HepG2 (cell line): ENCODE results near the gene DAG1. TPM values are rescaled to one million over a fixed set of nuclear protein-coding genes. Genes with fewer than 3 reads are reported as not detected.

ENCODE experiments used
- ATAC-seq: fragments of 200-7000 bp; cut with Tn5 transposase; 3 replicates; pipeline ENCODE4 v1.9.1; 2020; ENCODE audit warnings: mild to moderate bottlenecking, moderate library complexity
- BruUV-seq: library from RNA; stranded (reverse); fragments of 400-500 nt; replicated peaks from 2 replicates; lab custom pipeline; 2021; lab: Mats Ljungman, UMichigan
- CTCF ChIA-PET: fragments of 300-600 bp; formaldehyde crosslinking; extraction: SDS; loops from one replicate; lab custom pipeline; 2021; ENCODE audit warnings: low total read pairs, inconsistent platforms, low intra/inter-chr PET ratio; lab: Yijun Ruan, JAX
- POLR2A ChIA-PET: fragments of 350-600 bp; sonication (Branson Sonifier 250); formaldehyde crosslinking; loops from one replicate; lab custom pipeline; 2020; ENCODE audit warnings: antibody characterized with exemption, inconsistent platforms; lab: Yijun Ruan, JAX
- DNase-seq: peaks from one replicate; pipeline ENCODE4 v3.0.0-alpha.2; 2015; ENCODE audit warnings: low spot score
- FAIRE-seq: peaks from 3 replicates; lab custom pipeline; 2011; peaks lifted over from hg19 to GRCh38; lab: Jason Lieb, UNC
- H2AFZ ChIP-seq: one replicate; pipeline ENCODE4 v1.6.1; 2011; ENCODE audit warnings: low read length, inconsistent platforms
- H3K27ac ChIP-seq: fragments of 300-600 bp; 3 replicates; pipeline ENCODE4 v1.8.0; 2011; ENCODE audit warnings: mixed run types, mild to moderate bottlenecking, mixed read lengths, low read length, inconsistent platforms; ENCODE audit not compliant: insufficient read depth; ENCODE audit errors: extremely low read length
- H3K27me3 ChIP-seq, 2 experiments: fragments of 200-600 bp in 1 of 2; 2 replicates in 1 of 2; 3 replicates in 1 of 2; pipeline versions ENCODE4 v1.6.0 to v1.8.0; 2011; ENCODE audit warnings: low read length in 2 of 2, mild to moderate bottlenecking in 2 of 2, moderate library complexity in 2 of 2, inconsistent platforms in 1 of 2; ENCODE audit not compliant: insufficient read depth in 2 of 2, control insufficient read depth in 1 of 2
- H3K36me3 ChIP-seq, 2 experiments: fragments of 200-600 bp in 1 of 2; replicated peaks in 1 of 2; 2 replicates in 1 of 2; 3 replicates in 1 of 2; pipeline versions ENCODE4 v1.5.1 to v1.8.0; 2011; ENCODE audit warnings: low read length in 2 of 2, inconsistent platforms in 1 of 2; ENCODE audit not compliant: insufficient read depth in 2 of 2, control insufficient read depth in 1 of 2
- H3K4me1 ChIP-seq: 2 replicates; pipeline ENCODE4 v1.5.1; 2012; ENCODE audit warnings: low read length, inconsistent platforms; ENCODE audit not compliant: insufficient read depth
- H3K4me2 ChIP-seq: 2 replicates; pipeline ENCODE4 v1.6.0; 2011; ENCODE audit warnings: low read depth, low read length, inconsistent platforms
- H3K4me3 ChIP-seq, 3 experiments: fragments of 200-600 bp in 1 of 3; sonication (generic), shearing (Covaris generic) in 1 of 3; replicated peaks in 1 of 3; 2 replicates each; pipeline ENCODE4 v1.5.1; 2011 to 2016; ENCODE audit warnings: low read length in 3 of 3, inconsistent platforms in 2 of 3, low read depth in 2 of 3, mild to moderate bottlenecking in 2 of 3, control low read depth in 1 of 3, mixed read lengths in 1 of 3; ENCODE audit not compliant: insufficient read depth in 1 of 3
- H3K79me2 ChIP-seq: one replicate; pipeline ENCODE4 v1.6.1; 2011; ENCODE audit warnings: low read length, inconsistent platforms; ENCODE audit not compliant: insufficient read depth
- H3K9ac ChIP-seq: 2 replicates; pipeline ENCODE4 v1.6.0; 2011; ENCODE audit warnings: mild to moderate bottlenecking, low read depth, low read length, inconsistent platforms; ENCODE audit not compliant: insufficient read depth
- H3K9me3 ChIP-seq: 2 replicates; pipeline ENCODE4 v1.5.1; 2012; ENCODE audit warnings: mild to moderate bottlenecking, low read length
- H4K20me1 ChIP-seq: 2 replicates; pipeline ENCODE4 v1.6.0; 2011; ENCODE audit warnings: inconsistent platforms, mild to moderate bottlenecking, low read length, moderate library complexity; ENCODE audit not compliant: insufficient read depth
- LCORL ChIP-seq, 2 experiments: fragments of 450-650 bp in 1 of 2; sonication (generic) in 1 of 2; formaldehyde crosslinking in 1 of 2; IDR thresholded peaks; 2 replicates each; pipeline versions ENCODE4 v1.5.0 to v1.6.1; 2017 to 2020; ENCODE audit warnings: antibody characterized with exemption in 1 of 2, missing genetic modification reagents in 1 of 2
- ZNF335 ChIP-seq: sonication (generic); formaldehyde crosslinking; IDR thresholded peaks from 2 replicates; pipeline ENCODE4 v1.4.0; 2020; ENCODE audit warnings: missing genetic modification reagents
- WGBS: methylation state at CpG from one replicate; pipeline ENCODE4 v1.1.6; 2017; ENCODE audit warnings: low lambda C conversion rate; 5-methylcytosine and 5-hydroxymethylcytosine counted together
- in situ Hi-C: cut with HindIII; loops from 2 replicates; pipeline ENCODE4 v1.10.0; 2017; ENCODE audit warnings: low pct_unique_long_range_greater_than_20kb; ENCODE audit not compliant: extremely low pct_ligation_motif_present
- intact Hi-C: fragments of 100-400 bp; cut with micrococcal nuclease; formaldehyde crosslinking; loops from one replicate; pipeline ENCODE4 v1.10.0; 2022; ENCODE audit not compliant: unreplicated experiment
- polyA plus RNA-seq, 8 experiments: library from polyadenylated mRNA; depleted of rRNA in 3 of 8; stranded (reverse) in 7 of 8; unstranded in 1 of 8; fragments of >200 nt; fragmentation: Illumina TruSeq in 4 of 8; extraction: Trizol in 4 of 8; gene quantifications; 2 replicates each; pipeline versions ENCODE4 v1.2.1 to v1.2.3, GENCODE V29; 2011 to 2016; ENCODE audit warnings: low read depth in 4 of 8, missing spikeins in 1 of 8, mixed read lengths in 1 of 8; ENCODE audit not compliant: insufficient read depth in 1 of 8
- total RNA-seq, 5 experiments: library from RNA; depleted of rRNA; stranded (reverse); fragments of >200 nt; fragmentation: Illumina TruSeq; extraction: Trizol; gene quantifications; 2 replicates each; pipeline ENCODE4 v1.2.3, GENCODE V29; 2016; ENCODE audit warnings: low read depth in 1 of 5
- TF ChIP-seq, protein P1 (sequence below): IDR thresholded peaks from 2 replicates; pipeline ENCODE4 v1.6.1; 2016; ENCODE audit warnings: mild to moderate bottlenecking
- TF ChIP-seq, protein P2 (sequence below), 2 experiments: sonication (generic) in 1 of 2; formaldehyde crosslinking in 1 of 2; IDR thresholded peaks; 2 replicates each; pipeline versions ENCODE4 v1.5.1 to v1.6.1; 2011 to 2020; ENCODE audit warnings: borderline replicate concordance in 1 of 2, low read depth in 1 of 2, low read length in 1 of 2, mild to moderate bottlenecking in 1 of 2, missing genetic modification reagents in 1 of 2, moderate library complexity in 1 of 2

DAG1 gene
- total and polyA plus RNA-seq, 2 of the 13 experiments (the other 11 are each of a cell fraction or from before 2014, with no cell fraction given): 47.3 to 50.4 TPM

DNA sequence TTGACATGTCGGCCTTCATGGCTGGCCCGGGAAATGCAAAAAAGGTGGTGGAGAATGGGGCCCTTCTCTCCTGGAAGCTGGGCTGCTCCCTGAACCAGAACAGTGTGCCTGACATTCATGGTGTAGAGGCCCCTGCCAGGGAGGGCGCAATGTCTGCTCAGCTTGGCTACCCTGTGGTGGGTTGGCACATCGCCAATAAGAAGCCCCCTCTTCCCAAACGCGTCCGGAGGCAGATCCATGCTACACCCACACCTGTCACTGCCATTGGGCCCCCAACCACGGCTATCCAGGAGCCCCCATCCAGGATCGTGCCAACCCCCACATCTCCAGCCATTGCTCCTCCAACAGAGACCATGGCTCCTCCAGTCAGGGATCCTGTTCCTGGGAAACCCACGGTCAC is 61.2 kb downstream of the DAG1 start:
- Histone ChIP-seq H2AFZ (no peak overlapping the region), H3K79me2 (no peaks in the 10 kb centered on the region), H3K9me3 (no peaks in the 10 kb centered on the region), H3K36me3 (peaks cover 17 to 41% of the 10 kb centered on the region in 2 experiments; a peak in 4 of 5 replicates), H3K4me3 (no peak overlapping the region), H3K9ac (no peak overlapping the region), H4K20me1 (no peaks in the 10 kb centered on the region), H3K27me3 (no peaks in the 10 kb centered on the region), H3K4me1 (peaks cover 7% of the 10 kb centered on the region), H3K27ac (no peak overlapping the region), H3K4me2 (no peak overlapping the region)
- ChIA-PET POLR2A (no interaction called here), CTCF (no interaction called here)
- FAIRE-seq (no peak), ATAC-seq (no peak), DNase-seq (no peak)
- TF ChIP-seq, protein P1, sequence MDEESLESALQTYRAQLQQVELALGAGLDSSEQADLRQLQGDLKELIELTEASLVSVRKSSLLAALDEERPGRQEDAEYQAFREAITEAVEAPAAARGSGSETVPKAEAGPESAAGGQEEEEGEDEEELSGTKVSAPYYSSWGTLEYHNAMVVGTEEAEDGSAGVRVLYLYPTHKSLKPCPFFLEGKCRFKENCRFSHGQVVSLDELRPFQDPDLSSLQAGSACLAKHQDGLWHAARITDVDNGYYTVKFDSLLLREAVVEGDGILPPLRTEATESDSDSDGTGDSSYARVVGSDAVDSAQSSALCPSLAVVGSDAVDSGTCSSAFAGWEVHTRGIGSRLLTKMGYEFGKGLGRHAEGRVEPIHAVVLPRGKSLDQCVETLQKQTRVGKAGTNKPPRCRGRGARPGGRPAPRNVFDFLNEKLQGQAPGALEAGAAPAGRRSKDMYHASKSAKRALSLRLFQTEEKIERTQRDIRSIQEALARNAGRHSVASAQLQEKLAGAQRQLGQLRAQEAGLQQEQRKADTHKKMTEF (CRISPR knock-in tag): no peak
- TF ChIP-seq, protein P2, sequence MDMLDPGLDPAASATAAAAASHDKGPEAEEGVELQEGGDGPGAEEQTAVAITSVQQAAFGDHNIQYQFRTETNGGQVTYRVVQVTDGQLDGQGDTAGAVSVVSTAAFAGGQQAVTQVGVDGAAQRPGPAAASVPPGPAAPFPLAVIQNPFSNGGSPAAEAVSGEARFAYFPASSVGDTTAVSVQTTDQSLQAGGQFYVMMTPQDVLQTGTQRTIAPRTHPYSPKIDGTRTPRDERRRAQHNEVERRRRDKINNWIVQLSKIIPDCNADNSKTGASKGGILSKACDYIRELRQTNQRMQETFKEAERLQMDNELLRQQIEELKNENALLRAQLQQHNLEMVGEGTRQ (IDR thresholded peaks at IDR 0.05; ENCODE audit: low read depth, low read length): no peak
- TF ChIP-seq, protein P2 (CRISPR knock-in tag; IDR thresholded peaks at IDR 0.05; ENCODE audit: borderline replicate concordance): no peak
- TF ChIP-seq LCORL (IDR thresholded peaks at IDR 0.05) (peak; percentile 74; the same call in 1 of the 2 replicates), LCORL (CRISPR knock-in tag; IDR thresholded peaks at IDR 0.05) (no peak), ZNF335 (CRISPR knock-in tag) (no peak)
- in situ Hi-C loops (no loop called here), intact Hi-C loops (no loop called here)
- BruUV-seq: no TSS peak
- WGBS: 90% methylated on average over 8 of the region's 10 CpGs
